Mesothelial cell of epicardium (in vitro differentiated cells): ENCODE results near the gene CREB3L2. TPM values are rescaled to one million over a fixed set of nuclear protein-coding genes. Genes with fewer than 3 reads are reported as not detected.

Experiments
- DNase-seq, 2 experiments: peaks; one replicate each; pipeline ENCODE4 v3.0.0; 2021; ENCODE audit warnings: low spot score in 2 of 2; ENCODE audit not compliant: unreplicated experiment in 2 of 2
- H3K27ac Mint-ChIP-seq: 2 replicates; pipeline ENCODE4 v1.8.0; 2021; ENCODE audit warnings: mixed read lengths
- H3K27me3 Mint-ChIP-seq: 2 replicates; pipeline ENCODE4 v1.8.0; 2021; ENCODE audit warnings: low read depth, mixed read lengths
- H3K36me3 Mint-ChIP-seq: 2 replicates; pipeline ENCODE4 v1.8.0; 2021; ENCODE audit warnings: mixed read lengths
- H3K4me1 Mint-ChIP-seq: 2 replicates; pipeline ENCODE4 v1.8.0; 2021; ENCODE audit warnings: mixed read lengths
- H3K4me3 Mint-ChIP-seq: 2 replicates; pipeline ENCODE4 v1.8.0; 2021; ENCODE audit warnings: mild to moderate bottlenecking, moderate library complexity, mixed read lengths
- H3K9me3 Mint-ChIP-seq: 2 replicates; pipeline ENCODE4 v1.8.0; 2021; ENCODE audit warnings: mixed read lengths
- total RNA-seq: library from RNA; stranded (reverse); gene quantifications from 3 replicates; pipeline ENCODE4 v1.2.1, GENCODE V29; 2021
- TF ChIP-seq, protein P1 (sequence below): fragments of 200-600 bp; sonication (generic); IDR thresholded peaks from one replicate; pipeline ENCODE4 v1.5.0; 2021; ENCODE audit warnings: antibody characterized with exemption; ENCODE audit not compliant: unreplicated experiment

Gene CREB3L2
- total RNA-seq, 1 donor from 2014 or later, result 80.4 TPM

DNA sequence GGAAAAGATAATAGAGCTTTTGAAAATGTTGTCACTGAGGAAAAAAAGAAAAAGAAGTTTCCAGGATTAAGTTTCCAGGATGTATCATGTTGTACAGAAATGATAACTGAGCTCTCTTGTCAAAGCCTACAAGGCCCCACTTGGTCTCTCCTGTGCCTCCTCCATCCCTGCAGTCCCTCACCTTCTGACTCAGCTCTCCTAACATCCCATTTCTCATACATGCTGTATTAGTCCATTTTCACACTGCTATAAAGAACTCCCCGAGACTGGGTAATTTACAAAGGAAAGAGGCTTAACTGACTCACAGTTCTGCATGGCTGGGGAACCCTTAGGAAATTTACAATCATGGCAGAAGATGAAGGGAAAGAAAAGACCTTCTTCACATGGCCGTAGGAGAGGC, 151.3 kb downstream of the CREB3L2 start:
- Mint-ChIP-seq H3K4me3 (no peak overlapping the region), H3K4me1 (peaks cover 2% of the 10 kb centered on the region), H3K27ac (no peak overlapping the region), H3K27me3 (peaks cover 33% of the 10 kb centered on the region), H3K36me3 (peaks cover 1% of the 10 kb centered on the region), H3K9me3 (no peaks in the 10 kb centered on the region)
- no peak for DNase-seq
- TF ChIP-seq, protein P1, sequence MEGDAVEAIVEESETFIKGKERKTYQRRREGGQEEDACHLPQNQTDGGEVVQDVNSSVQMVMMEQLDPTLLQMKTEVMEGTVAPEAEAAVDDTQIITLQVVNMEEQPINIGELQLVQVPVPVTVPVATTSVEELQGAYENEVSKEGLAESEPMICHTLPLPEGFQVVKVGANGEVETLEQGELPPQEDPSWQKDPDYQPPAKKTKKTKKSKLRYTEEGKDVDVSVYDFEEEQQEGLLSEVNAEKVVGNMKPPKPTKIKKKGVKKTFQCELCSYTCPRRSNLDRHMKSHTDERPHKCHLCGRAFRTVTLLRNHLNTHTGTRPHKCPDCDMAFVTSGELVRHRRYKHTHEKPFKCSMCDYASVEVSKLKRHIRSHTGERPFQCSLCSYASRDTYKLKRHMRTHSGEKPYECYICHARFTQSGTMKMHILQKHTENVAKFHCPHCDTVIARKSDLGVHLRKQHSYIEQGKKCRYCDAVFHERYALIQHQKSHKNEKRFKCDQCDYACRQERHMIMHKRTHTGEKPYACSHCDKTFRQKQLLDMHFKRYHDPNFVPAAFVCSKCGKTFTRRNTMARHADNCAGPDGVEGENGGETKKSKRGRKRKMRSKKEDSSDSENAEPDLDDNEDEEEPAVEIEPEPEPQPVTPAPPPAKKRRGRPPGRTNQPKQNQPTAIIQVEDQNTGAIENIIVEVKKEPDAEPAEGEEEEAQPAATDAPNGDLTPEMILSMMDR, result no peak

DNA sequence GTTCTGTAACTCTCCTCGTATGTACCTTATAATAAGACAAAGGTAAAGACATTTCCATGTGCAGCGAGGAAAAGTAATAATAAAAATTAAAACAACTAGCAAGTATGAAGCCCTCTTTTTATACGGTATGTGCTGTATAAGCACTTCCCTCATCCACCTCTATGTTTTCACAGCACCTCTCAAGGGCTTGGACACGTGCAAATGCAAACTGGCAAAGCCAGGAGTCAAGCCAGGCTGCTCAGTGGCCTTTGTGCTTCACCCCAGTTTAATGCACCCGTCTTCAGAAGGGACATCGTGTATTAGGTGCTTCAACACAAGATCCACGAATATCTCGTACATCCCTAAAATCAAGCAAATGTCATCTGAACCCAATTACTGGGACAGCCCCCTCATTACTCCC, 153.8 kb downstream of the CREB3L2 start:
- Mint-ChIP-seq H3K27ac (no peak overlapping the region), H3K4me1 (peaks cover 2% of the 10 kb centered on the region)

DNA sequence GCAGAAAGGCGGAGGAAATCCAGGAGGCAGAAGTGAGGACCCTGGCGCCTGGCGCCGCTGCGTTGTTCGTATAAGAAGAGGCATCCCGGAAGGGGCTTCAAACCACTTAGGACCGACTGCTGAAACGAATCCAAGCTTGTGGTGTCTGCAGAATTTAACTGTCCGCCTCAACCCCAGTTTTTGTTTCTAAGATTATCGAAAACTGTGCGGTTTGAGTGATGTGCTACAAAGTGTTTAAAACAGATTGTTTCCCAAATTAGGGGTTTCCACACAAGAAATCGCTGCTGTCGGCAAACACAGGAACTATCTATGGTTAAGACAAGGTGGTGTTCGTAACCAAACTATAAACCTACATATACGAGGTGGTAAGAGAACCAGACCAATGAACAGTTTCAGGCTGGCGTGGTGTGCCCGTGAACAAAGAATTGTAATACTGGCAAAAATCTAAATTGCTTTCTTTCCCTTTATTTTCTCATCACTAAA, 154.3 kb downstream of the CREB3L2 start:
- DNase-seq, result no peak
- TF ChIP-seq, protein P1, result no peak
- Mint-ChIP-seq H3K27me3 (peaks cover 57% of the 10 kb centered on the region), H3K27ac (no peak overlapping the region), H3K4me1 (peaks cover 2% of the 10 kb centered on the region), H3K9me3 (no peaks in the 10 kb centered on the region), H3K4me3 (peak overlapping the region; percentile 55), H3K36me3 (no peaks in the 10 kb centered on the region)

More for the DNA sequence above, 153.8 kb downstream of the CREB3L2 start:
- no peak for DNase-seq
- Mint-ChIP-seq H3K36me3 (no peaks in the 10 kb centered on the region), H3K4me3 (peak overlapping the region; percentile 55), H3K9me3 (no peaks in the 10 kb centered on the region), H3K27me3 (peaks cover 55% of the 10 kb centered on the region)
- TF ChIP-seq, protein P1, result no peak

DNA sequence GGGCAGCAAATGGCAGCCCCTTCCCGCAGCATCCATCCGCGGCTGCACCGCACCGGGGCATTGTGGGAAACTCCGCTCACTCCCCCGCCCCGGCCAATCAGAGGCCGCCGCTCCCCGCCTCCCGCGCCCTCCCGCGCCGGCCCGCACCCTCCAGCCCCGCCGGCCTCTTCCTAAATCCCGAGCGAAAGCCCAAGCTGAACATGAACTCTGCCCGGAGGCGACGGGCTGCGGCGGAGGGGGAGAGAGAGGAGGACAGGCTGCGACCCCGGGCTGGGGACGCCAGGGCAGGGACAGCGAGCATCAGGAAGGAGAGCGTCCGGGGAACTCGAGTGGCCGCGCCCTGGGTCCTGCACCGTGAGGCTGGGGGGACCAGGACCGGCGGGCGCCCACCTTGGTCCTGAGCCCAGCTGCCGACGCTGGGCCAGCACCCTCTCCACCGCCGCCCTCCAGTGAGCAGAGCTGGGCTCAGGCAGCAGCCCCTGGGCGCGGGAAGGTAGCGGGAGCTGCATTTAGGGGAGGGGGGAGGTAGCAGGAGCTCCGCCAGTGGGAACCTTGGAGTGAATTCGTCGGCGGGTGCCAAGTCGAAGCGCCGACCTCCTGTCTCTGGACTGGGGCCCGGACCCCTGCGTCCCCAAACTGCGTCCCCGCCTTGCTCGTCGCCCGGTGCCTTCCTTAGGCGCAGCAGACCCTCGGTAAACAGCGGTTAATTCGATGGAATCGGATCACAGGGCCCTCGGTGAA, 154.9 kb downstream of the CREB3L2 start, which contains the start of gene DGKI:
Gene DGKI, minus strand, starts transcription at position 148 of the 741 bp plus-strand sequence.
- DNase-seq, result peak in 1 of 2 experiments; percentile 44
- H3K4me3 Mint-ChIP-seq, result peak within 1 kb of the TSS; percentile 61
- no peak within 1 kb of the TSS for H3K27ac Mint-ChIP-seq
- TF ChIP-seq, protein P1, result no peak
- H3K9me3 Mint-ChIP-seq, result no peaks in the 10 kb centered on the region
- no peaks in the 10 kb centered on the region for H3K36me3 Mint-ChIP-seq
- H3K27me3 Mint-ChIP-seq, result peaks cover 57% of the 10 kb centered on the region
- peaks cover 2% of the 10 kb centered on the region for H3K4me1 Mint-ChIP-seq

DNA sequence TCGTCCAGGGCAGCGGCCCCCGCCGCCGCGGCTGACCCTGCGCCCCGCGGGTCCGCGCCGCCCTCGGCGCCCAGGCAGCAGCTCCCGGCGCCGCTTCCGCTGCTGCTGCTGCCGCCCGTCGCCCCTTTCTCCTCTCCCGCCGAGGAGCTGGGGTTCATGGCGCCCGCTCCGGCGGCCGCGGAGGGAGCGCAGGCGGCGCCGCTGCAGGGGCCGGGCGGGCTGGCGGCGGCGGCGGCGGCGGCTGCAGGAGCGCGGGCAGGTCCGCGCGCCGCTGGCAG, 155.4 kb downstream of the CREB3L2 start:
- Mint-ChIP-seq H3K4me1 (peaks cover 2% of the 10 kb centered on the region), H3K4me3 (no peak overlapping the region), H3K27ac (no peak overlapping the region), H3K36me3 (no peaks in the 10 kb centered on the region), H3K9me3 (no peaks in the 10 kb centered on the region), H3K27me3 (peaks cover 61% of the 10 kb centered on the region)
- TF ChIP-seq, protein P1, result no peak
- DNase-seq, result no peak
